SH-SY5Y (cell line): Measurements from ENCODE around the gene BRD3OS.

Source experiments
- GATA2 ChIP-seq: IDR thresholded peaks from 2 replicates; pipeline ENCODE4 v1.6.1; 2011; ENCODE audit warnings: mild to moderate bottlenecking, low read depth, low read length
- GATA3 ChIP-seq: IDR thresholded peaks from 2 replicates; pipeline ENCODE4 v1.6.1; 2011; ENCODE audit warnings: low read depth, mild to moderate bottlenecking, low read length, moderate library complexity

DNA sequence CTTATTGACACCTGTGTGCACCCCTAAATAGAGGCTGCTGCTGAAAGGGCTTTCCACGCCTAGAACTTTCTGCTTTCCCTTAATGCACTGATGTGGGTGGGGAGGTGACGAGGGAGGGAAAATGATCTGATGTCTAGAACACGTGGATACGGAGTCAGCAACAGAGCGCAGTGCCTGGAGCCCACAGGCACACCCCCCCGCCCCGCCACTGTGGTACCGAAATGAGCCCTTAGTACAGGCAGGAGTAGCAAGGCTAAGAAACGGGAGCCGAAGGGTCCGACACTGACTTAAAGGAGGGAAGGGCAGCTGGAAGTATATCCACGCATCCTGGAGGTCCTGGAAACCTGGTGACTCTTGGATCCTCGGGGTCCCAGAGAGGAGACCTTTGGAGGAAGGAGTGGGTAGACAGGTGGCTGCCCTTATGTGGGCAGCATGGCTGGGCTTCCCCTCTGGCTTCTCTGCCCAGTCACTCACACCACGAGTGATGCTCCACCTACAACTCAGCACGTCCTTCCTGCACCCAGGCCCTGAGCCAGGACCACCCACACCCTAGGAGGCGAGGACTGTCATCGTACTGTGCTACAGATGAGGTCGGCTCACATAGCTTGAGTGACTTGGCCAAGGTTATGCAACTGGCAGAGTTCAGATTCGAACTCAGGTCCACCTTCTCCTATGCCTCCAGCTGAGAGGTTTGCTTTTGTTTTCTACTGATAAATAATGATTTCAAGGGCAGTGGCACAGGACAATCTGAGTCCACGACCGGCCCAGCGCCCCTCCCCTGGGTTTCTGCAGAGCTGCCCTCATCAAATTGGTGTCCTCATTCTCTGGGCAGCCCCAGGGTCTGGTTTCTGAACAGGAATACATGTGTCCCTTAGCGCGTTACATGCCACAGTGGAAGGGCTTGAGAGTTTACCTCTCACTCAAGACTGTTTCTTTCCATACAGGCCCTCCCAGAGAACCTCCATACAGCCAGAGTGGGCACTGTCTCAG is 28.5 kb upstream of the BRD3OS start:
- TF ChIP-seq GATA2 (no peak), GATA3 (no peak)
